BE2C (cell line): ENCODE measurements around the gene UTRN.

Experiments
- DNase-seq: peaks from one replicate; pipeline ENCODE4 v3.0.0-alpha.2; 2020
- H3K27me3 ChIP-seq: fragments of 250-450 bp; sonication (Bioruptor Pico); 2 replicates; pipeline ENCODE4 v1.5.1; 2020; ENCODE audit warnings: mild to moderate bottlenecking
- H3K36me3 ChIP-seq: fragments of 250-450 bp; sonication (Bioruptor Pico); 2 replicates; pipeline ENCODE4 v1.5.1; 2020; ENCODE audit warnings: mild to moderate bottlenecking
- H3K4me1 ChIP-seq: fragments of 250-450 bp; sonication (Bioruptor Pico); 2 replicates; pipeline ENCODE4 v1.5.1; 2020
- H3K4me3 ChIP-seq: 2 replicates; pipeline ENCODE4 v1.5.1; 2011; ENCODE audit warnings: low read depth, low read length
- H3K9me3 ChIP-seq: fragments of 250-450 bp; sonication (Bioruptor Pico); 2 replicates; pipeline ENCODE4 v1.5.1; 2020
- CTCF ChIP-seq: IDR thresholded peaks from 2 replicates; pipeline ENCODE4 v1.5.1; 2012; ENCODE audit warnings: mild to moderate bottlenecking, low read depth, low read length

The UTRN gene

GRCh38 chr6:144326393-144326792 lies 41.3 kb downstream of the UTRN start:
- H3K9me3 ChIP-seq = no peaks in the 10 kb centered on the region
- peaks cover 19% of the 10 kb centered on the region for H3K27me3 ChIP-seq
- no peak overlapping the region for H3K4me3 ChIP-seq
- H3K36me3 ChIP-seq = no peaks in the 10 kb centered on the region
- no peak for DNase-seq
- no peaks in the 10 kb centered on the region for H3K4me1 ChIP-seq
- TF ChIP-seq CTCF = no peak

- Histone ChIP-seq H3K36me3 (no peaks in the 10 kb centered on the region), H3K9me3 (no peaks in the 10 kb centered on the region), H3K27me3 (peaks cover 22% of the 10 kb centered on the region), H3K4me1 (no peaks in the 10 kb centered on the region), H3K4me3 (no peak overlapping the region)
- no peak for TF ChIP-seq CTCF
- no peak for DNase-seq
These were observed 41.9 kb downstream of the UTRN start for GRCh38 chr6:144327081-144327480.

GRCh38 chr6:144330017-144330987 lies 45.2 kb downstream of the UTRN start:
- no peak overlapping the region for H3K4me3 ChIP-seq
- H3K27me3 ChIP-seq = peaks cover 20% of the 10 kb centered on the region
- no peaks in the 10 kb centered on the region for H3K36me3 ChIP-seq
- no peaks in the 10 kb centered on the region for H3K4me1 ChIP-seq
- no peak for DNase-seq
- TF ChIP-seq CTCF = no peak
- no peaks in the 10 kb centered on the region for H3K9me3 ChIP-seq

GRCh38 chr6:144331491-144331969 lies 46.4 kb downstream of the UTRN start:
- no peak for DNase-seq
- Histone ChIP-seq H3K9me3 (no peaks in the 10 kb centered on the region), H3K4me1 (no peaks in the 10 kb centered on the region), H3K36me3 (no peaks in the 10 kb centered on the region), H3K27me3 (peaks cover 16% of the 10 kb centered on the region), H3K4me3 (no peak overlapping the region)
- no peak for TF ChIP-seq CTCF

GRCh38 chr6:144332177-144332576 lies 47.0 kb downstream of the UTRN start:
- Histone ChIP-seq H3K36me3 (no peaks in the 10 kb centered on the region), H3K27me3 (peaks cover 10% of the 10 kb centered on the region), H3K9me3 (no peaks in the 10 kb centered on the region), H3K4me3 (no peak overlapping the region), H3K4me1 (no peaks in the 10 kb centered on the region)
- TF ChIP-seq CTCF = no peak
- DNase-seq = no peak

- Histone ChIP-seq H3K9me3 (no peaks in the 10 kb centered on the region), H3K27me3 (0 out of 2 replicates have a peak, but pooled peaks cover 3% of the 10 kb centered on the region), H3K4me1 (no peaks in the 10 kb centered on the region), H3K36me3 (no peaks in the 10 kb centered on the region), H3K4me3 (no peak overlapping the region)
- TF ChIP-seq CTCF = no peak
- DNase-seq = no peak
These were observed 49.1 kb downstream of the UTRN start for GRCh38 chr6:144334150-144334708.
